ENCODE measurements around the gene GPR153.

GPR153 gene

GRCh38 chr1:6272868-6273267 lies 12.0 kb upstream of the GPR153 start:
- H3K9me3 ChIP-seq = no peaks in the 10 kb centered on the region
- TF ChIP-seq Cebpa-rat (IDR thresholded peaks at IDR 0.05) = no peak
- H3K36me3 ChIP-seq = peaks cover 38% of the 10 kb centered on the region
- no peaks in the 10 kb centered on the region for H3K27me3 ChIP-seq
- H3K9ac ChIP-seq = no peak overlapping the region
- no peak overlapping the region for H3K4me2 ChIP-seq
- H3K4me1 ChIP-seq = peaks cover 67% of the 10 kb centered on the region
- H4K20me1 ChIP-seq = no peaks in the 10 kb centered on the region; the same call in 1 of the 2 replicates
- H3K4me3 ChIP-seq = no peak overlapping the region
- H3K27ac ChIP-seq = no peak overlapping the region; the same call in 1 of the 2 replicates

- no peaks in the 10 kb centered on the region for H3K27me3 ChIP-seq
- H3K4me1 ChIP-seq = peaks cover 68% of the 10 kb centered on the region
- H3K4me2 ChIP-seq = no peak overlapping the region
- no peak for TF ChIP-seq Cebpa-rat (IDR thresholded peaks at IDR 0.05)
- H4K20me1 ChIP-seq = no peaks in the 10 kb centered on the region; the same call in 1 of the 2 replicates
- no peaks in the 10 kb centered on the region for H3K9me3 ChIP-seq
- no peak overlapping the region for H3K27ac ChIP-seq
- H3K9ac ChIP-seq = no peak overlapping the region
- no peak overlapping the region for H3K4me3 ChIP-seq
- H3K36me3 ChIP-seq = peaks cover 38% of the 10 kb centered on the region
Observed at GRCh38 chr1:6272452-6272851, 11.6 kb upstream of the GPR153 start.

- Histone ChIP-seq H4K20me1 (no peaks in the 10 kb centered on the region; the same call in 1 of the 2 replicates), H3K27ac (0 out of 2 replicates have a peak overlapping the region, but pooled peaks have one; percentile 26), H3K27me3 (no peaks in the 10 kb centered on the region), H3K4me3 (no peak overlapping the region), H3K4me1 (peaks cover 68% of the 10 kb centered on the region), H3K4me2 (no peak overlapping the region), H3K36me3 (peaks cover 38% of the 10 kb centered on the region), H3K9ac (no peak overlapping the region), H3K9me3 (no peaks in the 10 kb centered on the region)
- no peak for TF ChIP-seq Cebpa-rat (IDR thresholded peaks at IDR 0.05)
Observed at GRCh38 chr1:6271554-6271953, 10.7 kb upstream of the GPR153 start.

- peak overlapping the region; percentile 55; the same call in 1 of the 2 replicates for H3K27ac ChIP-seq
Observed at GRCh38 chr1:6271006-6271405, 10.1 kb upstream of the GPR153 start.

GRCh38 chr1:6270401-6270800 lies 9.5 kb upstream of the GPR153 start:
- H3K27me3 ChIP-seq = no peaks in the 10 kb centered on the region
- H4K20me1 ChIP-seq = no peaks in the 10 kb centered on the region
- peak overlapping the region; percentile 45 for H3K4me2 ChIP-seq
- peaks cover 68% of the 10 kb centered on the region for H3K4me1 ChIP-seq
- H3K9me3 ChIP-seq = no peaks in the 10 kb centered on the region
- H3K9ac ChIP-seq = no peak overlapping the region
- H3K4me3 ChIP-seq = no peak overlapping the region
- TF ChIP-seq Cebpa-rat (IDR thresholded peaks at IDR 0.05) = no peak
- H3K27ac ChIP-seq = peak overlapping the region; percentile 55
- peaks cover 38% of the 10 kb centered on the region for H3K36me3 ChIP-seq

More at GRCh38 chr1:6271006-6271405, 10.1 kb upstream of the GPR153 start:
- TF ChIP-seq Cebpa-rat (IDR thresholded peaks at IDR 0.05) = no peak
- peak overlapping the region; percentile 45 for H3K4me2 ChIP-seq
- H3K9me3 ChIP-seq = no peaks in the 10 kb centered on the region
- H3K36me3 ChIP-seq = peaks cover 38% of the 10 kb centered on the region
- no peak overlapping the region for H3K9ac ChIP-seq
- H3K27me3 ChIP-seq = no peaks in the 10 kb centered on the region
- peaks cover 68% of the 10 kb centered on the region for H3K4me1 ChIP-seq
- no peak overlapping the region for H3K4me3 ChIP-seq
- H4K20me1 ChIP-seq = no peaks in the 10 kb centered on the region; the same call in 1 of the 2 replicates

- peaks cover 72% of the 10 kb centered on the region for H3K4me1 ChIP-seq
- H3K4me2 ChIP-seq = peak overlapping the region; percentile 45
- H4K20me1 ChIP-seq = no peaks in the 10 kb centered on the region; the same call in 1 of the 2 replicates
- peak overlapping the region; percentile 55 for H3K27ac ChIP-seq
- no peaks in the 10 kb centered on the region for H3K9me3 ChIP-seq
- peaks cover 35% of the 10 kb centered on the region for H3K36me3 ChIP-seq
- H3K9ac ChIP-seq = no peak overlapping the region
- no peak overlapping the region for H3K4me3 ChIP-seq
- no peaks in the 10 kb centered on the region for H3K27me3 ChIP-seq
- TF ChIP-seq Cebpa-rat (IDR thresholded peaks at IDR 0.05) = no peak
Observed at GRCh38 chr1:6269720-6270400, 9.0 kb upstream of the GPR153 start.

- no peaks in the 10 kb centered on the region for H3K9me3 ChIP-seq
- no peak for TF ChIP-seq Cebpa-rat (IDR thresholded peaks at IDR 0.05)
- H3K36me3 ChIP-seq = peaks cover 29% of the 10 kb centered on the region
- no peak overlapping the region for H3K4me3 ChIP-seq
- H3K4me1 ChIP-seq = peaks cover 78% of the 10 kb centered on the region
- peak overlapping the region; percentile 55 for H3K27ac ChIP-seq
- H3K9ac ChIP-seq = no peak overlapping the region
- H3K4me2 ChIP-seq = no peak overlapping the region
- H3K27me3 ChIP-seq = no peaks in the 10 kb centered on the region
- no peaks in the 10 kb centered on the region; the same call in 1 of the 2 replicates for H4K20me1 ChIP-seq
Observed at GRCh38 chr1:6269296-6269695, 8.4 kb upstream of the GPR153 start.

- H3K9me3 ChIP-seq = no peaks in the 10 kb centered on the region
- H3K9ac ChIP-seq = no peak overlapping the region
- H3K4me1 ChIP-seq = peaks cover 87% of the 10 kb centered on the region
- H3K4me2 ChIP-seq = no peak overlapping the region
- no peaks in the 10 kb centered on the region; the same call in 1 of the 2 replicates for H4K20me1 ChIP-seq
- no peak overlapping the region for H3K4me3 ChIP-seq
- TF ChIP-seq Cebpa-rat (IDR thresholded peaks at IDR 0.05) = no peak
- no peaks in the 10 kb centered on the region for H3K27me3 ChIP-seq
- H3K27ac ChIP-seq = no peak overlapping the region
- peaks cover 21% of the 10 kb centered on the region; the same call in 1 of the 2 replicates for H3K36me3 ChIP-seq
Observed at GRCh38 chr1:6268415-6268814, 7.5 kb upstream of the GPR153 start.

GRCh38 chr1:6267686-6268322 lies 6.9 kb upstream of the GPR153 start:
- TF ChIP-seq Cebpa-rat (IDR thresholded peaks at IDR 0.05) = no peak
- no peaks in the 10 kb centered on the region; the same call in 1 of the 2 replicates for H4K20me1 ChIP-seq
- no peaks in the 10 kb centered on the region for H3K9me3 ChIP-seq
- peaks cover 93% of the 10 kb centered on the region for H3K4me1 ChIP-seq
- no peak overlapping the region for H3K27ac ChIP-seq
- H3K36me3 ChIP-seq = peaks cover 15% of the 10 kb centered on the region; the same call in 1 of the 2 replicates
- H3K9ac ChIP-seq = no peak overlapping the region
- peak overlapping the region; percentile 16; the same call in 1 of the 2 replicates for H3K4me2 ChIP-seq
- no peaks in the 10 kb centered on the region for H3K27me3 ChIP-seq
- H3K4me3 ChIP-seq = no peak overlapping the region

GRCh38 chr1:6266641-6267040 lies 5.7 kb upstream of the GPR153 start:
- H3K9ac ChIP-seq = peak overlapping the region; percentile 42; the same call in 1 of the 2 replicates
- H3K4me3 ChIP-seq = no peak overlapping the region
- H3K27ac ChIP-seq = peak overlapping the region; percentile 39
- peaks cover 4% of the 10 kb centered on the region; the same call in 1 of the 2 replicates for H4K20me1 ChIP-seq
- no peak for TF ChIP-seq Cebpa-rat (IDR thresholded peaks at IDR 0.05)
- H3K36me3 ChIP-seq = peaks cover 3% of the 10 kb centered on the region; the same call in 1 of the 2 replicates
- H3K27me3 ChIP-seq = no peaks in the 10 kb centered on the region
- H3K4me2 ChIP-seq = peak overlapping the region; percentile 99
- no peaks in the 10 kb centered on the region for H3K9me3 ChIP-seq
- H3K4me1 ChIP-seq = peaks cover 100% of the 10 kb centered on the region
